ENCODE results near the gene RIPOR1.

The RIPOR1 gene

DNA sequence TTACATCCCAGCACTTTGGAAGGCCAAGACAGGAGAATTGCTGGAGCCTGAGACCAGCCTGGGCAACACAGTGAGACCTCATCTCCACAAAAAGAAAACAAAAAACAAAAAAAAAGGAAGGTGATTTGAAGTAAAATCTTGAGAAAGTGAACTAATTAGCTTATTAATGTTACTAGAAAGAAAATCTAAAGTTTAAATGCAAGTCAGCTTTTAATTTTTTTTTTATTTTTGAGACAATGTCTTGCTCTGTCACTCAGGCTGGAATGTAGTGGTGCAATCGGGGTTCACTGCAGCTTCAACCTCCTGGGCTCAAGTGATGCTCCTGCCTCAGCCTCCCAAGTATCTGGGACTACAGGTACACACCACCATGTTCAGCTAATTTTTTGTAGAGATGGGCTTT lies 30.2 kb downstream of the RIPOR1 start:
- DNase-seq = no peak

DNA sequence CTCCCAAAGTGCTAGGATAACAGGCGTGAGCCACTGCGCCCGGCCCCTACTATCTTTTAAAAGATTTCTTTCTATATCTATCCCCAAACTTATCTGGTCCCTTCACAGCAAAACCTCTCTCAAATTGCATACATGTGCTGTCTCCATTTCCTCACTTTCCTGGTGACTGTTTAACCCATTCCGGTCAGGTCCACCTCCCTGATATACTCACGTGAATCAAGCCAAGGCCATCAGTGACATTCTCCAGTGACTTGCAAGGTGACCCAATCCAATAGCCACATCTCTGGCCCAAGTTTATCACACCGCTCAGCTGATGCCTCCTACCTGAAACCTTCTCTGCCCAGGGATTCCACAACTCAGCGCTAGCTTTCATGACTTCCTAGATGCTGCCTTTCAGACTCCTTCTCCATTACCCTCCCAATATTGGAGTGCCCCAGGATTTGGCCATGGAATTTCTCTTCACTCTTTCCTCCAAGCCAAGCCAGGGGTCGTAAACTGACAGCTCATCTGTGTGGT lies 32.3 kb downstream of the RIPOR1 start:
- DNase-seq = no peak

DNA sequence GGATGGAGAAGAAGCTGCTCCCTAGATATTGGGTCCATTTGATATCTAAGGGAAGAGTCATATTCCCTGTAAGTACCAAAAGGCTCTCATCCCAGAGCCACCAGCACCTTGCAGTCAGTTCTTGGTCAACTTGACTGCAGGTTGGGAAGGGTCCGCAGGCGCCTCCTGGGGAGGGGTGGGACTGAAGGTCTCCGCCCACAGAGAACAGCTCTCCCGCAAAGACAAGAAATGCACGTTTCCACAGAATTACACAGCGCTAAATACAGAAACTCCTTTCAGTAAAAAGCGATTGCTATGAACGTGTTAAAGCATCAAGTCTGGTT lies 32.8 kb downstream of the RIPOR1 start:
- no peak for DNase-seq

DNA sequence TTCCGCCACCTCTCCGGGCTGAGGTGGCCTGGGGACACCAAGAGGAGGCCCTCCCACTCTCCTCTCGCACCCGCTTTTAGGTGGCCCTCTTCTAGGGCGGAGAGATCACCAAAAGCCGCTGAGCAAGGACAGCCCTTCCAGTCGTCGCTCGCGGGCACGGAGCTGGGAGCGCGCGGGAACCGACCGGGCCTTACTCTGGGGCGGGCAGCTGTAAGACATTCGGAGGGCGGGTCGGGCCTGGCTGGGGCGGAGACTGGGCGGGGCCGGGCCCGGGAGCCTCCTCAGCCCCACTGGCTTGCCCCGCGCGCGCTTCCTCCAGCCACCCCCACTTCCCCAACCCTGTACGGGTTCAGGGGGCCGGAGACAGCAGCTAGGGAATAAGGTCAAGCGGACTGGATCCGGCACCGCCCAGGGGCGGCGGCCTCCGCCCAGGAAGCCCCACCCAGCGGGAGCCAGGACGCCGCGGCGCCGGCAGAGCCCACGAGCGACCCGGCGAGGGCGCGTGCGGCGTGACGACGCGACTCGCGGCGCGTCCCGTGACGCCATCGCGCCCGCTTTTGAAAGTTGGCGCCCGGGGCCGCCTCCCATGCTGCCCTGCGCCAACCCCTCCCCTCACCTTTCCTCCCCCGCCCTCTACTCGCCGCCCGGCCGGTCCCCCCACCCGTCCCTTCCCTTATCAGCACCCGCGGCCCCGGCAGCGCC lies 33.3 kb downstream of the RIPOR1 start:
- peak; percentile 91 for DNase-seq

DNA sequence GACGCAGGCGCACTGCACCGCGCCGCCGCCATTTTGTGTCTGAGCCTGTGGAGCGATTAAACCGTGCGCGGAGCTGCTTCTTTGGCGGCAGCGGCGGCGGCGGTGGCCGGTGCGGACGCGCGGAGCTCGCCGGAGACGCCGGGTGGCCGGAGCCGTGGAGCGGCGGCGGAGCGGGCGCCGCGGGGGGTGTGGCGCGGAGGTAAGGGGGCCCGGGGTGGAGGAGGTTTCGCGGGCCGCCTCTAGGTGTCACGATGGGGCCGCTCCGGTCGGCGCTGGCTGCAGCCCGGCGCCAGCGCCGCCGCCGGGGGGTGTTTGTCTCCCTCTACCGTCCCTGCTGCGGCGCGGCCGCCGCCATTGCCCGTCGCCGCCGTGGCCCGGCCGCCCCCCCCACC lies 33.9 kb downstream of the RIPOR1 start, which contains the start of gene CTCF:
Gene CTCF, plus strand, starts transcription at position 1 of the 392 bp plus-strand sequence. CDS start 48,307 bp downstream, outside the sequence.
- peak; percentile 74 for DNase-seq

DNA sequence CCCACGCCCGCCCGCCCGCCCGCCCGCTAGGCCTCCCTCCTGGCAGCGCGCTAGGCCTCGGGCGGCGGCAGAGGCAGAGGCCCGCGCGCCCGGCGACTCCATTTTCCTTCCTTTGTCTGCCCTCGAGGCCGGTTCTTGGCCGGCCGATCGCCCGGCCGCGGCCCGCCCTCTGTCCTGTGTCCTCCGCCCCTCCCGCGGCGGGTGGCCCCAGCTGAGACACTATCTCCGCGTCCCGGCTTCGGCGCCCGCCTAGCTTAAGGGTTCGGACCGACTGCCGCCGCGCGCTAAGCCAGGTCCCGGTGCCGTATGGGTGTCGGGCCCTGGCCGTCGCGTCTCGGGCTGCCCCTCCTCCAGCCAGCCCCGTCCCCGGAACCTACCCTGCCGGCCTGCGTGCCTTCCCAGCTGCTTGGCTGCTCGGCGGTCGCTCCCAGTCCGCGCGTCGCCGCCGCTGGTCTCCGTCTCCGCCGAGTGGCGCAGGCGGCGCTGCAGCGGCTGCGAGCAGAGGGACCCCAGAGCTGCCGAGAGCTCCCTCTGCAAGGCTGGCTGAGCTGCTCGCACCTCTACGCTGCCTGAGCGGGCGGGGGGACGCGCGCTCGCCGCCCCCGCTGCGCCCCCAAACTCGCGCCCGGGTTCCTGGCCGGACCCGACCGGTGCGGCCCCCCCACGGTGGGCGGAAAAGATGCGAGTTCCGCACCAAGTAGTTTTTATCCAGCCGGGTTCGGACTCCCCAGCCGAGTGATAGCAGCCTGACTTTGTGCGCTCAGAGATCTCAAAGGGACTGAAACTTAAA lies 34.5 kb downstream of the RIPOR1 start:
- DNase-seq = peak; percentile 24

DNA sequence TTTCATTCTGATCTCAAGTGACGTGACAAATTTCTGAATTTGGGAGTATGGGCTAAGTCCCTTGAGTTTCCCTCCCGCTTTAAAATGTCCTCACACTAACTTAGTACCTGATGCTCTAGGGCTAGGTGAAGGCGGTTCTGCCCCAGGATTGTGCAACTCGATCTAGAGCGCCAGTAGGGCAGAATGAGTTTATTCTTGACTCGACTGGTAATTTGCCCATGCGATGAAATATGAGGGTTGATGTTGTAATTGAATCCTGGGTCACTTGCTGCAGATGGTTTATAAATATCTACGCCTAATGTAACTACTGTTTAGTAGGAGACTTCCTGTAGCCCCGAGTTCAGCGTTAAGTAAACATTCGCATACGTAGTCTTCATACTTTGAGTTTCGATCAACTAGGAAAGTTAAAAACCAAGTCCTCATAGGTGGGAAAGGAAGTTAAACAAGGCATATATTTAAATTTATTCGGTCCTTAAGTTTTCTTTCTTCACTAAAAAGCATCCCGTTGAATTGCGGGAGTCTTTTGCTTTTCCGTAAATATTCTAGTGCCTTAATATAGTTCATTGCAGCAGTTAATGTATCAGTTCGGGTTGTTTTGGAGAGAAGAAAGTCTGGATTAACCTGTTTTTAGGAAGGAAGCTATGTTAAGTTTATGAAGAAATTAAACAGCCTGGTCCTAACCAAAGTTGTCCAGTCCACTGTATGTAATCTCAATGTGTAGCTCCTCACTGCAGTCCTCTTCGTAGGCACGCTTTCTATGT lies 35.3 kb downstream of the RIPOR1 start:
- peak; percentile 7 for DNase-seq

DNA sequence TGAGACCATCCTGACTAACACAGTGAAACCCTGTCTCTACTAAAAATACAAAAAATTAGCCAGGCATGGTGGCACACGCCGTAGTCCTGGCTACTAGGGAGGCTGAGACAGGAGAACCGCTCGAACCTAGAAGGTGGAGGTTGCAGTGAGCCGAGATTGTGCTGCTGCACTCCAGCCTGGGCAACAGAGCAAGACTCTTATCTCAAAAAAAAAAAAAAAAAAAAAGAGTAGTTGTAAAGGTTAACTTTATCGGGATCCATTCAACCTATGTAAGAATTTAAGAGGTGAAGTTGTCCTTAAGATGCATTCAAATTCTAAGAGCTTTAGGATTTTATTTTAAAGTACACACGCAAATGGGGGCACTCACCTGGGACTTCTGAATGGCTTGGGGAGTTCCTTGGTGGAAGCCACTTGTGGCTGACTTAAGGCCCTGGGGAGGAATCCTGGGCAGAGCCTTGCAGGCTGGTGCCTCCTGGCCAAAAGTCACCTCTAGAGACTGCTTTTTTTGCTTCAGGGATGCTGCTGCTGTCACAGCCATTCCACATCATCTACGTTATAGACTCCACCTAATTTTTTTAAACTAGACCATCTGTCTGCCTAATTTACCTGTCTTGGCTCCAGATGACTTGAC lies 37.0 kb downstream of the RIPOR1 start:
- DNase-seq = no peak

DNA sequence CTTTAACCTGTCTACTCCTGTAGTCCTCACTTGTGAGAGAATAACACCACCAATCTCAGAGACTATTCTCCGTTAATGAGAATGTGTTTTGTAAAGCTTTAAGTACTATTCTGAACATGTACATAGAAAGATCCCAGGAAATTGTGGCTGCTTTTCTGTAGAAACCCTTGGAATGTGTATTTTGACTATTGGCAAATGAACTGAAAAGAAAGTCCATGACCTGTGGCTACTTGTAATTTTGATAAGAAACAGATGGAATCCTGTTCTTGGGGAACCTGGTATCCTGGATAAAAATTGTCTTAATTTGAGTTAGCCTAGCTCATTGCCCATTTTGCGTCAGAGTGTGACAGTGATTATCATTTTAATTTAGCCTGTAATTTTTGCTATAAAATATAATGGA lies 42.8 kb downstream of the RIPOR1 start:
- no peak for DNase-seq

DNA sequence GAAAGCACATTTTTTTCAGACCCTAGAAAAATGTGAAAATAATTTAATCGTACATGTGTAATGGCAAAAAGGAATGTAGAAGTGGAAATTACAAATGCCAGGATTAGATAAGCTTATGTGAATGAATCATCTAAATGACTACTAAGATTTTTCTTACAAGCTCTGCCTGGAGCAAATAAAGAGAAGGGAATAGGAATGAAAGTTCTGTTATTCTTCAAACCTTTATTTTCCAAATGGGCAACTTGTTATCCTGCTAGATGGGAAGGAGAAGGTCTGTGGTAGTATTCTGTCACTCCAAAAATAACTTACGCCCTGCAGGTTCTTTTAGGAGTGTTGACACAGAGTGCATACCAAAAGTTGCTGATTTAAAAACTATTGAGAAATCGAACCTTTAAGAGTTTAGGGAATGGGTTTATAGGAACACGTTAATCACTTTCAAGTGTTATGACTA lies 43.4 kb downstream of the RIPOR1 start:
- no peak for DNase-seq

DNA sequence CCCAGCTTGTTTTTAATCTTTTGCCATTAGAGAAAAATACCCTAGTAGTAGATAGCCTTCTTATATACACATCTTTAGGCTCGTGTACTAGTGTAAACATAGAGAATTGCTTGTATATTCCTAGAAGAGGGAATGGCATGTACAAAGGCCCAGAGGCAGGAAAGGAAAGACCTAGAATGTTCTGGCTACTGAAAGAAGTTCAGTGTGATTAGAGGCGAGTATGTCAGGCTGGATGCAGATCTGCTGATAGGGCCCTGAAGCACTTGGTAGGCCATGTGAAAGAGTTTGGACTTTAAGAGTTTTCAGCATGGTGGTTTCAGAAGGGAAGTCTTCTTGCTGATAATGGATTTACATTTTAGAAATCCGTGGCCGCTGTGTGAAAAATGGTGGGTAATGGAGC lies 51.1 kb downstream of the RIPOR1 start:
- DNase-seq = no peak

DNA sequence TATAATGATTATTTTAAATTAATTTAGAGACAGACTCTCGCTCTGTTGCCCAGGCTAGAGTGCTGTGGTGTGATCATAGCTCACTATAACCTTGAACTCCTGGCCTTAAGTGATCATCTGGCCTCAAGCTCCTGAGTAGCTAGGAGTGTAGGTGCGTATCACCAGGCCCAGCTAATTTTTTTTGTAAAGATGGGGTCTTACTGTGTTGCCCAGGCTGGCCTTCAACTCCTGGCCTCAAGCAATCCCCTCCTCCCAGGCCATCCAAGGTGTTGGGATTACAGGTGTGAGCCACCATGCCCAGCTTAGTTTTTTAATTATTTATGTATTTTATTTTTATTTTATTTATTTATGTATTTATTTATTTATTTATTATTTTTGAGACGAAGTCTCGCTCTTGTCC lies 51.6 kb downstream of the RIPOR1 start:
- no peak for DNase-seq

DNA sequence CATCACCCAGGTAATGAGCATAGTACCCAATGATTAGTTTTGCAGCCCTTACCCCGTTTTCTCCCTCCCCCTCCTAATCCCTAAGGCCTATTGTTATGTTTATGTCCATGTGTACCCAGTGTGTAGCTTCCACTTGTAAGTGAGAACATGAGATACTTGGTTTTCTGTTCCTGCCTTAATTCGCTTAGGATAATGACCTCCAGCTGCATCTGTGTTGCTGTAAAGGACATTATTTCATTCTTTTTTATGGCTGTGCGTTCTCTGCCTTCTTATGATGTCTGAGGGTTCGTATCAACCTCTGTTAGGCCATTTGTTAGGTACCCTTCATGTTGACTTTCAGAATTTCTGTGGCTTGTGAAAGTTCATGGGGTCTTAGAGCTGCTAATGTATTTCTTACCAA lies 64.7 kb downstream of the RIPOR1 start:
- DNase-seq = no peak

DNA sequence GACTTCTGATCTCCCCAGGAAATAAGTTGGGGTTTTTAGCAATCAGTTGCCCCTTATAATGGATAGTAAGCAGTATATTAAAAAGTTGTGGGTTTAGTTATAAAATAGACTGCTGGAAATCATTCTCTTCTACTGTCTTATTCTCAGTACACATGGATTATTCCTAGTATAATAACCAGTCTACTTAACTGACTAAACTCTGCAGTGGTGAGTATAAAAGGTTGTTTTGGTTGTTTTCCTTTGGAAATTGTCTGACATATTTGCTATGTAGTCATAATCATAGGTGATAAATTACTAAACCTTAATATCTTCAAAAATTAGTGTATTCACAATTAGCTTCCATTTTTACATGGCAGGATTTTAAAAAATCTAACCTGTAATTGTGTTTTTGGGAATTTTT lies 65.1 kb downstream of the RIPOR1 start:
- no peak for DNase-seq

DNA sequence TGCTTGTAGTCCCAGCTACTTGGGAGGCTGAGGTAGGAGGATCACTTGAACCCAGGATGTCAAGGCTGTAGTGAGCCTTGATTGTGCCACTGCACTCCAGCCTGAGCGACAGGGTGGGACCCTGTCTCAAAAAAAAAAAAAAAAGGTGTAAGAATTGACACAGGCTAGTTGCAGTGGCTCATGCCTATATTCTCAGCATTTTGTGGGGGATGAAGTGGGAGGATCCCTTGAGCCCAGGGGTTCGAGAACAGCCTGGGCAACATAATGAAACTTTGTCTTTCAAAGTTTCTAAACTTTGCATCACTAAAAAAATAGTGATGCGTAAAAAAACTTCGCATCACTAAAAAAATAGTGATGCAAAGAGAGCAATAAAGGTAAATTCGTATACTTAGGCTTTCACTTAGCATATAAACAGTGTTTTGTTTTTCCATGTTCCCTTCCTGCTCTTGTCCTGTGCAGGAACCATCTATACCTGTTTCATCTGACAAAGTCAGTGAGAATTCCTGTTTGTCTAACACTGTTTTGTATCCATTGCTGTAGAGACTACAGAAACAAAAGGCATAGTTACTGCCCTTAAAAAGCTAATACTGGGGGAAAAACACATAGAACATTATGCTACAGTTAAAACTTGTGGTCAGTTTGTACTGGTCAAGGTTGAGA lies 65.8 kb downstream of the RIPOR1 start:
- no peak for DNase-seq

DNA sequence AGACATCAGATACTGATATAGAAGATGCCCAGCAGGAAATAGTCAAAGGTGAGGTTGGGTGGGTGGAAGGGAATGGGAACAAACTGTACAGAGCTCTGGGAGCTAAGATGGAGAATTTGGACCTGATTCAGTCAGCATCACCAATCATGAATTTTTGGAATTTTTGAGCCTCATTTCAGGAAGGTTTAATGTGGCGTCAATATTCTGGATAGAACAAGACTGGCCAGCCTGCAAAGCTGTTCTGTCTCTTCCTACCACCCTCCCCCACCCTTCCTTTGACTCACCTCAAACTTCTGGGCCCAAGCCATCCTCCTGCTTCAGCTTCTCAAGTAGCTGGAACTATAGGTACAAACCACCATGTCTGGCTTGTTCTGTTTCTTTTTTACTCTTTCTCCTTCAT lies 66.3 kb downstream of the RIPOR1 start:
- DNase-seq = no peak
